Nephron (organoid): Measurements from ENCODE around the gene POC1A.

Source experiments
- H3K27ac Mint-ChIP-seq, 3 experiments: 2 replicates each; pipeline ENCODE4 v1.8.0; 2020; ENCODE audit warnings: mixed read lengths in 3 of 3, mild to moderate bottlenecking in 2 of 3, moderate library complexity in 1 of 3
- H3K27me3 Mint-ChIP-seq: 2 replicates; pipeline ENCODE4 v1.8.0; 2021; ENCODE audit warnings: low read depth, mild to moderate bottlenecking, moderate library complexity, mixed read lengths
- H3K36me3 Mint-ChIP-seq: 2 replicates; pipeline ENCODE4 v1.8.0; 2020; ENCODE audit warnings: low read depth, mixed read lengths
- H3K4me1 Mint-ChIP-seq: 2 replicates; pipeline ENCODE4 v1.8.0; 2020; ENCODE audit warnings: mixed read lengths
- H3K4me3 Mint-ChIP-seq, 3 experiments: 2 replicates each; pipeline ENCODE4 v1.8.0; 2020; ENCODE audit warnings: mild to moderate bottlenecking in 3 of 3, mixed read lengths in 3 of 3, moderate library complexity in 2 of 3
- H3K9me3 Mint-ChIP-seq: 2 replicates; pipeline ENCODE4 v1.8.0; 2020; ENCODE audit warnings: mixed read lengths
- TF ChIP-seq, protein P1 (sequence below), 3 experiments: fragments of 200-600 bp; sonication (generic); IDR thresholded peaks; one replicate each; pipeline ENCODE4 v1.5.0; 2021; ENCODE audit warnings: antibody characterized with exemption in 3 of 3; ENCODE audit not compliant: unreplicated experiment in 3 of 3

The POC1A gene

DNA sequence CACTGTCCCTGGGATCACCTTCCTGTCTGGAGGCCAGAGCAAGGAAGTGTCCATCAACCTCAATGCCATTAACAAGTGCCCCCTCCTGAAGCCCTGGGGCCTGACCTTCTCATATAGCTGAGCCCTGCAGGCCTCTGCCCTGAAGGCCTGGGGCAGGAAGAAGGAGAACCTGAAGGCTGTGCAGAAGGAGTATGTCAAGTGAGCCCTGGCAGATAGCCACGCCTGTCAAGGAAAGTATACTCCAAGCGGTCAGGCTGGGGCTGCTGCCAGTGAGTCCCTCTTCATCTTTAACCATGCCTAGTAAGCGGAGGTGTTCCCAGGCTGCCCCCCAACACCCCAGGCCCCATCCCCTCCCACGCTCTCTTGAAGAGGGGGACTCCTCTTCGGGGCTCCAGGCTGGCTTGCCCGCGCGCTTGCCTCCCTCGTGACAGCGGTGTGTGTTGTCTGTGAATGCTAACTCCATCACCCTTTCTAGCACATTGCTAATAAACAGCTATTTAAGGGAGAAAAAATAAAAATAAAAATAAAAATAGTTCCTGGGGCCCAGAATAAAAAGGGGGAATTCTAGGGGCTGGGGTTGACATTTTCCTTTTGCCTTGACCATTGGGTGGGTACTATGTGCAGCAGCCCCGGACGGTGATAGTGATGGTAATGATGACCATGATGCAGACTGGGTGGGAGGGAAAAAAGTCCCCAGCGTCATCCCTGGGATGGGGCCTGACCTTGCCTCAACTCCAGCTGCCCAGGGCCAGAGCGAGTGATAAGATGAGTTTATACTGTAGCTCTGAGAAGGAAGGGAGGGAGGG, 40.5 kb upstream of the POC1A start:
- H3K9me3 Mint-ChIP-seq, result no peaks in the 10 kb centered on the region
- H3K4me3 Mint-ChIP-seq, result peak overlapping the region in 2 of 3 experiments; percentile 47 to 58
- peaks cover 5% of the 10 kb centered on the region for H3K36me3 Mint-ChIP-seq
- peaks cover 62% of the 10 kb centered on the region for H3K4me1 Mint-ChIP-seq
- TF ChIP-seq, protein P1, sequence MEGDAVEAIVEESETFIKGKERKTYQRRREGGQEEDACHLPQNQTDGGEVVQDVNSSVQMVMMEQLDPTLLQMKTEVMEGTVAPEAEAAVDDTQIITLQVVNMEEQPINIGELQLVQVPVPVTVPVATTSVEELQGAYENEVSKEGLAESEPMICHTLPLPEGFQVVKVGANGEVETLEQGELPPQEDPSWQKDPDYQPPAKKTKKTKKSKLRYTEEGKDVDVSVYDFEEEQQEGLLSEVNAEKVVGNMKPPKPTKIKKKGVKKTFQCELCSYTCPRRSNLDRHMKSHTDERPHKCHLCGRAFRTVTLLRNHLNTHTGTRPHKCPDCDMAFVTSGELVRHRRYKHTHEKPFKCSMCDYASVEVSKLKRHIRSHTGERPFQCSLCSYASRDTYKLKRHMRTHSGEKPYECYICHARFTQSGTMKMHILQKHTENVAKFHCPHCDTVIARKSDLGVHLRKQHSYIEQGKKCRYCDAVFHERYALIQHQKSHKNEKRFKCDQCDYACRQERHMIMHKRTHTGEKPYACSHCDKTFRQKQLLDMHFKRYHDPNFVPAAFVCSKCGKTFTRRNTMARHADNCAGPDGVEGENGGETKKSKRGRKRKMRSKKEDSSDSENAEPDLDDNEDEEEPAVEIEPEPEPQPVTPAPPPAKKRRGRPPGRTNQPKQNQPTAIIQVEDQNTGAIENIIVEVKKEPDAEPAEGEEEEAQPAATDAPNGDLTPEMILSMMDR (IDR thresholded peaks at IDR 0.05; ENCODE audit: unreplicated experiment in 3 of 3), result no peak
- peak overlapping the region; percentile 53 to 98 (median 95) for H3K27ac Mint-ChIP-seq
- H3K27me3 Mint-ChIP-seq, result no peaks in the 10 kb centered on the region

DNA sequence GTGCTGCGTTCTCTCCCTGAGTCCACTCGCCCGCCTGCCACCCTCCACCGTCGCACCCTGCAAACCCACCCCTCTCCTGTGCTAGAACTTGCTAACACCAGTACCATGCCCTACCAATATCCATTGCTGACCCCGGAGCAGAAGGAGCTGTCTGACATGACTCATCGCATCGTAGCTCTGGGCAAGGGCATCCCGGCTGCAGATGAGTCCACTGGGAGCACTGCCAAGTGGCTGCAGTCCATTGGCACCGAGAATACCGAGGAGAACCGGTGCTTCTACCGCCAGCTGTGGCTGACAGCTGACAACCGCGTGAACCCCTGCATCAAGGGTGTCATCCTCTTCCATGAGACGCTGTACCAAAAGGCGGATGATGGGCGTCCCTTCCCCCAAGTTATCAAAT, 38.8 kb upstream of the POC1A start:
- H3K27ac Mint-ChIP-seq, result peak overlapping the region in 1 of 3 experiments; percentile 47
- TF ChIP-seq, protein P1 (IDR thresholded peaks at IDR 0.05; ENCODE audit: unreplicated experiment in 3 of 3), result no peak
- no peaks in the 10 kb centered on the region for H3K27me3 Mint-ChIP-seq
- H3K4me1 Mint-ChIP-seq, result peaks cover 54% of the 10 kb centered on the region
- H3K36me3 Mint-ChIP-seq, result no peaks in the 10 kb centered on the region
- H3K9me3 Mint-ChIP-seq, result no peaks in the 10 kb centered on the region
- peak overlapping the region in 1 of 3 experiments; percentile 14 for H3K4me3 Mint-ChIP-seq

GRCh38 chr3:52191663-52192062, 37.4 kb upstream of the POC1A start:
- H3K4me3 Mint-ChIP-seq, result no peak overlapping the region

DNA sequence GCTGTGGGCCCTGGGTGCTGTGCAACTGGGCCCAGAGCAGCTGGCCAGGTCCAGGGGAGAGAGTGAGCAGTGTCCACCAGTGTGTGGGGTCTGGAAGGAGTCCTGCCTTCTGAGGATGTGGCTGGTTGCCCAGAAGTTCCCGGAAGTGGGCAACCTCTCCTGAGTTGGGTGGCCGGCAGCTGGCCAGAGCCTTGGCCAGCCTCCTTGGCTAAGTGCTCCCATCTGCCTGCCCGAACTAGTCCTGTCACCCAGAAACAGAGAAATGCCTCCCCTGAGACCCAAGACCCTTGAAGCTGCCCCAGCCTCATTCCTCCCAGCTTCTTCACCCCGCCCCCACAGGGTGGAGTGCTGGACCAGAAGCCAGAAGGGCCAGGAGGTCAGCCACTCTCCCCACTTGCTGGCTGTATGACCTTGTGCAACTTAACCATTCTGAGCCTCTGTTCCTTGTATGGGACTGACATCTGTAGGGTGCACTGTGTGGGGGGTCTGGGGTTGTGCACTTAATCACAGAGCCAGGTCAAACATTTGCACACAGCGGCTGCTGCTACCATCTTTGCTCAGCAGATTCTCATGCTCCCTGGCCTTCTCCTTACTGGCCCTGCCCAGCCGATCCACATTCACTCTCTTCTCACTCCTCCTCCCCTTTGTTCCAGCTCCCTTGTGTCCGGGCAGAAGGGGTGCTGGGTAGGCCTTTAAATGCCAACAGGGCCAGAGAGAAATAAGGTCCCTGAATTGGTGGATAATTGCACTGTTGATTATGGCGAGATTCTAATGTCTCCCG, 36.3 kb upstream of the POC1A start:
- no peaks in the 10 kb centered on the region for H3K36me3 Mint-ChIP-seq

More at GRCh38 chr3:52191663-52192062, 37.4 kb upstream of the POC1A start:
- H3K27ac Mint-ChIP-seq, result peak overlapping the region in 2 of 3 experiments; percentile 67 to 89
- H3K4me1 Mint-ChIP-seq, result peaks cover 47% of the 10 kb centered on the region
- TF ChIP-seq, protein P1 (IDR thresholded peaks at IDR 0.05; ENCODE audit: unreplicated experiment in 3 of 3), result no peak
- no peaks in the 10 kb centered on the region for H3K36me3 Mint-ChIP-seq
- no peaks in the 10 kb centered on the region for H3K9me3 Mint-ChIP-seq
- no peaks in the 10 kb centered on the region for H3K27me3 Mint-ChIP-seq

DNA sequence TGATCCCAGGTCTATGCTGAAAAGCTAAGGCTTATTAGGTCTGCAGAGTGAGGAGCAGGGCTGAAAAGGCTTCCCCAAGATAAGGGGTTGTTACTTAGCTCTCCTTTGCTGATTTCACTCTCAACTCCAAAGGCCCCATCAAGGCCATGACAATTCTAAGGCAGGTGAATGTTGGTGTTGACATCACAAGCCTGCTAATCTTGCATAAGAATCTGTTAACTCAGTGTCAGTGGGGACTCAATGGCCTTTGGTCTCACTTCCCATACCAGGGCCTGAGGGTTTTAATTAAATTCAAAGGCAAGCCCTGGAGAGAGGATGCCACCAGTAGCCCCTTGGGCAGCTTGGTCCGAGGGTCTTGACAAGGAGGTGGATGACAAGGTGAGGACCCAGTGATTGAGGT, 34.3 kb upstream of the POC1A start:
- TF ChIP-seq, protein P1 (IDR thresholded peaks at IDR 0.05; ENCODE audit: unreplicated experiment in 3 of 3), result no peak
- Mint-ChIP-seq H3K4me3 (no peak overlapping the region), H3K4me1 (peaks cover 30% of the 10 kb centered on the region), H3K27me3 (peaks cover 3% of the 10 kb centered on the region), H3K9me3 (no peaks in the 10 kb centered on the region), H3K27ac (no peak overlapping the region), H3K36me3 (no peaks in the 10 kb centered on the region)

More for the DNA sequence above, 36.3 kb upstream of the POC1A start:
- Mint-ChIP-seq H3K4me1 (peaks cover 41% of the 10 kb centered on the region), H3K4me3 (no peak overlapping the region), H3K9me3 (no peaks in the 10 kb centered on the region), H3K27me3 (no peaks in the 10 kb centered on the region), H3K27ac (peak overlapping the region; percentile 71 to 96 (median 89))
- TF ChIP-seq, protein P1 (IDR thresholded peaks at IDR 0.05; ENCODE audit: unreplicated experiment in 3 of 3), result no peak
